Muscle layer of colon (tissue), 2 donors: ENCODE measurements around the gene LARP4B.
A peak's percentile ranks its signal among the peaks of the same experiment; 100 is the strongest.

Experiments used
- H3K27ac ChIP-seq: one replicate; pipeline ENCODE4 v1.7.0; 2013; ENCODE audit warnings: low read depth, mild to moderate bottlenecking, low read length, moderate library complexity
- H3K27me3 ChIP-seq, 2 donors: one replicate each; pipeline ENCODE4 v1.7.0; 2013; ENCODE audit warnings: low read length in 2 of 2, mild to moderate bottlenecking in 2 of 2; ENCODE audit not compliant: insufficient read depth in 2 of 2, control insufficient read depth in 1 of 2
- H3K36me3 ChIP-seq: one replicate; pipeline ENCODE4 v1.7.0; 2013; ENCODE audit warnings: mild to moderate bottlenecking, low read length; ENCODE audit not compliant: insufficient read depth
- H3K4me1 ChIP-seq: one replicate; pipeline ENCODE4 v1.7.0; 2013; ENCODE audit warnings: mild to moderate bottlenecking, low read length; ENCODE audit not compliant: insufficient read depth
- H3K4me3 ChIP-seq, 2 donors: one replicate each; pipeline ENCODE4 v1.7.0; 2013; ENCODE audit warnings: low read length in 2 of 2, low read depth in 1 of 2, mild to moderate bottlenecking in 1 of 2, moderate library complexity in 1 of 2
- H3K9ac ChIP-seq: one replicate; pipeline ENCODE4 v1.7.0; 2013; ENCODE audit warnings: low read length
- H3K9me3 ChIP-seq: one replicate; pipeline ENCODE4 v1.7.0; 2013; ENCODE audit warnings: mild to moderate bottlenecking, low read length
- donor health status: abdominal sarcoma.
- donor health status: Adenocarcinoma of cecum.

The LARP4B gene

DNA sequence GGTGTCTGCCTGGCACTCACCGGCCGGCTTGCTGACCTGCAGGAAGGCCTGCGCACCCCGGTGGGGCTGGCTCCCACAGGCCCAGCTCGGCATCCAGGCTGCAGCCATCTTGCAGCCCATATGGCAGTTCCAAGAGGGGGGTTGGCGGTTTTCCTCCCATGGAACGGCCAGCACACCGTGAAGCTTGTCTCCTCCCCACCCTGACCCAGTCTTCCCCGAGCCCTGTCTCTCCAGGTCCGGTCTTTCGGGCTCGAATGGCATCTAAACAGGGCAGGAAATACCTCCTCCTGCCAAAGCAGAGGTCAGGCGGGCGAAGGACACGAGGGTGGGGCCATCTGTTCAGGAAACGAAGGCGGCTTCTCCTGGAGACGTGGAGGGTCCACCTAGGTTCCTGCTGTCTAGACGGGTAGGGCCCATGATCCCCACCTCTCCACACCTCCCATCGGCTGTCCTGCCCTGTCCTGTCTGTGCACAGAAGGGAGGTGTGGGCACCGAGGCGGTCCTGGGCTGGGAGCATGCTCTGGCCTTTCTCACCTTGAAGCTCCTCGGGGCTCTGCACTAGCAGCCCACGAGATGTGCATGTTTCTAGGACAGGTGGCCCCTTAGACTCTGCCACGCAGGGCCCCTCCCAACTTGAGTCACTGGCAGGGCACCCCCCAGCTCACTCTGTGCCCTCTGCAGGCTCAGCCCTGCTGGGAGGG, 128.3 kb downstream of the LARP4B start:
- Histone ChIP-seq H3K36me3 (peaks cover 16% of the 10 kb centered on the region), H3K27ac (no peak overlapping the region), H3K4me1 (peaks cover 3% of the 10 kb centered on the region), H3K9me3 (no peaks in the 10 kb centered on the region), H3K27me3 (no peaks in the 10 kb centered on the region), H3K9ac (no peak overlapping the region), H3K4me3 (no peak overlapping the region)

DNA sequence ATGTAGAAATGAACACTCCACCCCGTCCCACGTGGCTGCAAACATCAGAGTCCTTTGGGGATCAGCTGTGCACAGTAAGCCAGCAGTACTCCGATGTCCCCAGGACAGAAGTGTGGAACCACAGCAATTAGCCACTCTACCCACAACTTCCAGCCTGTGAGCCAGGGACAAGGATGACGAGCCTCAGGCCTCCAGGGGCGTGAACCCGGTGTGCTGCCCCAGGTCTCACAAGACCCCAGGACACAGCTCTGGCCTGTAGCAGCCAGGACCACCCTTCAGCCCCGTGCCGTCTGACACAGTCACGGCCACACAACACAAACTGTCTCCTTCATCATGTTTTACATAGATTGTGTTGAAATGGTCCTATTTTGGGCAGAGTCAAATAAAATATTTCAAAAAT, 129.0 kb downstream of the LARP4B start:
- Histone ChIP-seq H3K4me1 (peaks cover 3% of the 10 kb centered on the region), H3K36me3 (peaks cover 9% of the 10 kb centered on the region), H3K4me3 (no peak overlapping the region), H3K27me3 (no peaks in the 10 kb centered on the region), H3K9me3 (no peaks in the 10 kb centered on the region), H3K27ac (no peak overlapping the region), H3K9ac (no peak overlapping the region)

DNA sequence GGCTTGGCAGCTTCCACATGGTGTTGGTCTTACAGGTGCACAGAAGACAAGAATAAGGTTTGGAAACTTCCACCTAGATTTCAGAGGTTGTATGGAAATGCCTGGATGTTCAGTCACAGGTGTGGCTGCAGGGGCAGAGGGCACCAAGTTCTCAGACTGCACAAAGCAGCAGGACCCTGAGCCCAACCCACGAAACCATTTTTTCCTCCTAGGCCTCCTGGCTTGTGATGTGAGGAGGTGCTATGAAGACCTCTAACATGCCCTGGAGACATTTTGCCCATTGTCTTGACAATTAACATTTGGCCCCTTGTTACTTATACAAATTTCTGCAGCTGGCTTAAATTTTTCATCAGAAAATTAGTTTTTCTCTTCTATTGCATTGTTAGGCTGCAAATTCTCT, 134.3 kb downstream of the LARP4B start:
- H3K4me3 ChIP-seq: no peak overlapping the region
- H3K9ac ChIP-seq: no peak overlapping the region

DNA sequence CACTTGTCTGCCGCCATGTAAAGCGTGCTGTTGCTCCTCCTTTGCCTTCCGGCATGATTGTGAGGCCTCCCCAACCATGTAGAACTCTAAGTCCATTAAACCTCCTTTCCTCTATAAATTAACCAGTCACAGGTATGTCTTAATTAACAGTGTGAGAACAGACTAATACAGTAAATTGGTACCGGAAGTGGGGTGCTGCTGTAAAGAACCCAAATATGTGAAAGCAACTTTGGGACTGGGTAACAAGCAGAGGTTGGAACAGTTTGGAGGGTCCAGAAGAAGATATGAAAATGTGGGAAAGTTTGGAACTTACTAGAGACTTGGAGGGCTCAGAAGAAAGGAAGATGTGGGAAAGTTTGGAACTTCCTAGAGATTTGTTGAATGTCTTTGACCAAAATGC, 135.3 kb downstream of the LARP4B start:
- Histone ChIP-seq H3K4me3 (no peak overlapping the region), H3K27ac (no peak overlapping the region), H3K4me1 (no peaks in the 10 kb centered on the region), H3K9me3 (no peaks in the 10 kb centered on the region), H3K27me3 (no peaks in the 10 kb centered on the region), H3K36me3 (no peaks in the 10 kb centered on the region), H3K9ac (no peak overlapping the region)

More for the DNA sequence above, 134.3 kb downstream of the LARP4B start:
- H3K4me1 ChIP-seq: no peaks in the 10 kb centered on the region
- H3K27ac ChIP-seq: no peak overlapping the region
- H3K9me3 ChIP-seq: no peaks in the 10 kb centered on the region
- no peaks in the 10 kb centered on the region for H3K27me3 ChIP-seq
- no peaks in the 10 kb centered on the region for H3K36me3 ChIP-seq

DNA sequence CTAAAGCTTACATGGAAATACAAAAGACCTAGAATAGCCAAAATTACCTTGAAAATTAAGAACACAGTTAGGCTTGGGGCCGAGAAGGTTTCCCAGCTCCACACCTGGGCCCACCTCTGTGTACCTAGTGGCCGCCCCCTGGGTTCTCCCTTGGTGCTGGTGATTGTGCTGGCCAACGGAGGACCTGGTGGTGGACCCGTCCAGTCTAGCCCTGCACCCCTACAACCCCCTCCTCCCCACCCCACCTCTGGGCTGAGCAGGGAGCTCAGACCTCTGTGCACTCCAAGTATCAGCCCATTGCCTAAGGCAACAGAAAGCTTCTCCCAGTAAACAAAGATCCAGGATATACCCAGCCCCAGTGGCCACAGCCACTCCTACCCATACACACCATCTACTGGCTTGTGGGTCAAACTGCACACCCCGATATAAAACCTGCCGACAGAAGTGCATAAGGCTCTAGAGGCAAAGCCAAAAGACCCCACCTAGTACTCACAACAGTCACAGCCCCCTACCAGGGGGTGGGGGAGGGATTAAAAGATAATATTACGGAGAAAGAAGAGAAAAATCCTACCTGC, 137.0 kb downstream of the LARP4B start:
- H3K27ac ChIP-seq: no peak overlapping the region
- no peaks in the 10 kb centered on the region for H3K27me3 ChIP-seq
- H3K4me3 ChIP-seq: no peak overlapping the region
- no peak overlapping the region for H3K9ac ChIP-seq
- H3K36me3 ChIP-seq: no peaks in the 10 kb centered on the region
- peaks cover 5% of the 10 kb centered on the region for H3K4me1 ChIP-seq
- no peaks in the 10 kb centered on the region for H3K9me3 ChIP-seq

DNA sequence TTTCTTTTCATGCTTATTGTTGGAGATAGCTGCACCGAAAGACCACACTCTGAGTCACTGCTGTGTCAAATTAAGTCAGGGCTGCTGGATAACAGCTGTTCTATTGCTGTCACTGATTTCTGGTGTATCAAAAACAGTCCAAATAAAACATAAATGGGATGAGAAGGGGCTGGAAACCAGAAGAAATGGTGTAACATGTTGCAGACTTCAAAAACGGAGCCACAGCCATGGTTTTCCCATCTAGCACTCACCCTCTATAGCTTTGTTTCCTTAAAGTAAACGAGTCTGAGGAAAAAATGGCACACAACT, 138.8 kb downstream of the LARP4B start:
- H3K36me3 ChIP-seq: no peaks in the 10 kb centered on the region
- no peak overlapping the region for H3K27ac ChIP-seq
- no peaks in the 10 kb centered on the region for H3K9me3 ChIP-seq
- peaks cover 12% of the 10 kb centered on the region for H3K4me1 ChIP-seq
- H3K27me3 ChIP-seq: no peaks in the 10 kb centered on the region
- H3K9ac ChIP-seq: no peak overlapping the region
- H3K4me3 ChIP-seq: no peak overlapping the region

DNA sequence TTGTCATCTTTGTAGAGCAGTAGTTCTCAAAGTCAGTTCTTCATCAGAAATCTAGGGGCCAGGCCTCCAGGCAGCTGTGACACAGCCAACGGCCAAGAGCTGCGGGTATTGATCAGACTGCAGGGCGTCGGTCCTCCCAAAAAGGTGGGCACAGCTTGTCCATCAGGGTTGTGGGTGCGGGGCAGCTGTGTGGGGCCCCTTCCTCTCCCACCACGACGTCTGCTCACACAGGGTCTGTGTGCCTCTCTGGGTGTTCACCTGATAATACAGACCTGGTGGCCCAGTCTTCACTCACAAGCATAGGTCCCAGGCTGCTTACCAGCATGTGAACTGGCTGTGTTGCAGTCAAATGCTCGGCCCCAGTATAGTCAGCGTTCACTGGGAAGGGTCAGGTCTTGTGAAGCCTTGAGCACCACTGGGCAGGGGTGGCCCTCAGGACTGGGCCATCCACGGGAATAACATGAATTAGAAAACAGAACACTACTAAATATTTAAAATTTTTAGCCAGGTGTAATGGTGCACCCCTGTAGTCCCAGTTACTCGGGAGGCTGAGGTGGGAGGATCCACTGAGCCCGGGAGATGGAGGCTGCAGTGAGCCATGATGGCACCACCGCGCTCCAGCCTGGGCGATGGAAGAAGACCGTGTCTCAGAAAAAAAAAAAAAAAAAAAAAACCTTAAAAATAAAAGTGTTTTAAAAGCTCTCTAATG, 139.3 kb downstream of the LARP4B start:
- Histone ChIP-seq H3K9ac (no peak overlapping the region), H3K36me3 (no peaks in the 10 kb centered on the region)

DNA sequence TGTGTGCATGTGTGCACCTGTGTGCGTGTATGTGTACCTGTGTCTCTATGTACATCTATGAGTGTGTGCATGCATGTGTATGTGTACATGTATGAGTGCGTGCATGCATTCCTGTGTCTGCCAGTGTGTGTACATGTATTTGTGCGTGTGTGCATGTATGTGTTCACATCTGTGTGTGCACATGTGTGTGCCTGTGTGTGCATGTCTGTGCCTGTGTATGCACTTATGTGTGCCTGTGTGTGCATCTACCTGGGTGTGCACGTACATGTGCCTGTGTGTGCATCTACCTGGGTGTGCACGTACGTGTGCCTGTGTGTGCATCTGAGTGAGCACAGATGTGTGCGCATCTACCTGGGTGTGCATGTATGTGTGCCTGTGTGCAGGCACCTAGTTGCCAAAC, 139.9 kb downstream of the LARP4B start:
- no peaks in the 10 kb centered on the region for H3K27me3 ChIP-seq
- H3K4me1 ChIP-seq: peaks cover 12% of the 10 kb centered on the region
- H3K9me3 ChIP-seq: no peaks in the 10 kb centered on the region
- no peak overlapping the region for H3K9ac ChIP-seq
- no peak overlapping the region for H3K4me3 ChIP-seq
- H3K36me3 ChIP-seq: no peaks in the 10 kb centered on the region
- no peak overlapping the region for H3K27ac ChIP-seq

More for the DNA sequence above, 139.3 kb downstream of the LARP4B start:
- Histone ChIP-seq H3K27me3 (no peaks in the 10 kb centered on the region), H3K9me3 (no peaks in the 10 kb centered on the region), H3K27ac (no peak overlapping the region), H3K4me3 (no peak overlapping the region), H3K4me1 (peaks cover 12% of the 10 kb centered on the region)

DNA sequence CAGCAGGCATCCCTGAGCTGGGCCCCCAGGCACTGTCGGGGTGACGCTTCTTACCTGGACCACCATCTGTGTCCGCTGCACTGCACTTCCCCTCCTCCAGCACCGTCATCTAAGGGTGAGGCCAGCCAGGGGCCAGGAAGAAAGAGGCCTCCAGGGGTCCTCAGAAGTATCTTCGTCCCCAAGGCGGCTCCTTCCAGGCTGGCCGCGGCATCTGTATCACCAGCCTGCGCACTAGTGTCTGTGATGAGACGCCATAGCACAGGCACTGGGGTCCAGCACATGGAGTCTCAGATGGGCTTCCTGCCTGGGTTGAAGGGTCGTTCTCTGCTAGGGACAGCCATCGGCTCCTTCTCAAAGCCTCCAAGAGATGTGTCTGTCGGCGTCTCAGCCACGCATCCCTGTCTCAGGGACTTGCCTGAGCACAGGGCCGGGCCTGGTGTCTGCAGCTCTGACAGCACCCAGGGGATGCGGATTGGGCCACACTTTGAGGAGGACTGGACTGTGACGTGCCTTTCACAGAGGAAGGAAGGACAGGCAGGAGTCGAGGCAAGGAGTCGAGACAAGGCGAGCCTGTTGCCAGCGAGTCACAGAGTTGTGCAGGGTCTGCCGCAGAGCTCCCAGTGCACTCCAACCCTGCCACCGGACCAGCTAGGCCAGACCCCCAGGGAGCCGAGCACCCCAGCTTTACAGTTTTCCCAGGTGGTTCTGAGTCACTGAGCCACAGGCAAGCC, 140.5 kb downstream of the LARP4B start:
- Histone ChIP-seq H3K4me1 (peaks cover 12% of the 10 kb centered on the region), H3K4me3 (no peak overlapping the region), H3K27me3 (no peaks in the 10 kb centered on the region), H3K9ac (no peak overlapping the region), H3K36me3 (no peaks in the 10 kb centered on the region), H3K27ac (no peak overlapping the region), H3K9me3 (no peaks in the 10 kb centered on the region)

DNA sequence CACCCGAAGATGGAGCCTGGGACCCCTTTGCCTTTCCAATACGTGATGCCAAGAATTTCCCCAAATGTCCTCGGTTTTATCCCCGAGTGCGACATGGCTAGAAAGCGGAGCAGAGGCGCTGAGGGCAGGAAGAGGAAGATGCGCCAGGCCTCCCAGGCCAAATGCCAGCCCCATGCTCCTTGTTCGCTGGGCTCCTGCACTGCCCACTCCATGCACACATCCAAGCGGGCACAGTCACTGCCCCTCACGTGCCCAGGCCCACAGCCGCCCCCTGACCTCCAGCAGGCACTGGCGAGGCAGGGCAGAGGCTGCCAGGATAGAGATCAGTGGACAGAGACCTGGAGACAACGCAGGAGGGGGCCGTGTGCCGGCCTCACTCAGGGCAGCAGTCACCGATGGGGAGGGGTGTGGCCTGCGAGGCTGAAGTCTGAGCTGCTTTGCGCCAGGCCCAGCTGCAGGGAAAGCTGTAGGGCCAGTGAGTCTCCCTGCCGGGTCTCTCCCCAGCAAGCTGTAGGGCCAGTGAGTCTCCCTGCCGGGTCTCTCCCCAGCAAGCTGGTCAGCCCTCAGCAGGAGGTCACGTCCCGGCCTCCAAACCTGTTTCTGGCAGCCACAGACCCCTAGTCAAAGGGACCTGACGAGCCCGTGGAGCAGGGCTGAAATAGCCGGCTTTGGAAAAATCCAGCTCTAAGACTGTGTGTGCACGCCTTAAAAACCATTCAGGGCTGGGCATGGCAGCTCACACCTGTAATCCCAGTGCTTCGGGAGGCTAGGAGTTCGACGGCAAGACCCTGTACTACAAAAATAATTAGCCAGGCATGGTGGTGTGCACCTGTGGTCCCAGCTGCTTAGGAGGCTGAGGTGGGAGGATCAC, 141.4 kb downstream of the LARP4B start:
- Histone ChIP-seq H3K27me3 (no peaks in the 10 kb centered on the region), H3K9me3 (no peaks in the 10 kb centered on the region), H3K4me1 (peaks cover 12% of the 10 kb centered on the region), H3K9ac (no peak overlapping the region), H3K4me3 (peak overlapping the region in 1 of 2 donors; percentile 54), H3K27ac (no peak overlapping the region), H3K36me3 (no peaks in the 10 kb centered on the region)
